ENCODE measurements around the gene UFSP2.

The UFSP2 gene

DNA sequence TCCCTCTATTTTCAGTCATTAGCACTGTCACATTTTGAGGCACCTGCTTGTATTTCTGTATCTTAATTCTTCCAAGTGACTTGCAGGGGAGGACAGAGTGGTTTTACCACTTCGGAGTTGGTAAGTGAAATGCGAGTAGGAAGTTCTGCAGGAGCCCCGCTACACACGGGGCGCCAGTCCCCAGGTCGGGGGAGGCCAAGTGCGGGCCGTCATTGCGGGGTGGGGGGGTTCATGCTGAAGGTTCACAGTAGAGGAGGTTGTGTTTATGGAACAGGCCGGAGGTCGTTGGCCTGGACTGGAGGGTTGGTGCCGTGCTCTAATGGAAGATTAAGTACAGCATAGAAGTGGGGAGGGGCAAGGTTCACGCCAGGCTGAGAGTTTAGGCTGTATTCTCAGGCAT lies 74.1 kb downstream of the UFSP2 start:
- no peak for DNase-seq (ENCODE audit: low read depth)

Data from CMK (cell line).